HG03103 (cell line): ENCODE results near the gene ZFHX2.
"Not testable (repeated sequence)": the region's sequence is repeated elsewhere in the genome, so short reads cannot be mapped to it uniquely, and the experiment has no call there.

Source experiments
- ATAC-seq: cut with Tn5 transposase; IDR thresholded peaks from one replicate; pipeline ENCODE4 v1.9.1; 2021; ENCODE audit warnings: low read depth; ENCODE audit not compliant: unreplicated experiment

ZFHX2 gene

DNA sequence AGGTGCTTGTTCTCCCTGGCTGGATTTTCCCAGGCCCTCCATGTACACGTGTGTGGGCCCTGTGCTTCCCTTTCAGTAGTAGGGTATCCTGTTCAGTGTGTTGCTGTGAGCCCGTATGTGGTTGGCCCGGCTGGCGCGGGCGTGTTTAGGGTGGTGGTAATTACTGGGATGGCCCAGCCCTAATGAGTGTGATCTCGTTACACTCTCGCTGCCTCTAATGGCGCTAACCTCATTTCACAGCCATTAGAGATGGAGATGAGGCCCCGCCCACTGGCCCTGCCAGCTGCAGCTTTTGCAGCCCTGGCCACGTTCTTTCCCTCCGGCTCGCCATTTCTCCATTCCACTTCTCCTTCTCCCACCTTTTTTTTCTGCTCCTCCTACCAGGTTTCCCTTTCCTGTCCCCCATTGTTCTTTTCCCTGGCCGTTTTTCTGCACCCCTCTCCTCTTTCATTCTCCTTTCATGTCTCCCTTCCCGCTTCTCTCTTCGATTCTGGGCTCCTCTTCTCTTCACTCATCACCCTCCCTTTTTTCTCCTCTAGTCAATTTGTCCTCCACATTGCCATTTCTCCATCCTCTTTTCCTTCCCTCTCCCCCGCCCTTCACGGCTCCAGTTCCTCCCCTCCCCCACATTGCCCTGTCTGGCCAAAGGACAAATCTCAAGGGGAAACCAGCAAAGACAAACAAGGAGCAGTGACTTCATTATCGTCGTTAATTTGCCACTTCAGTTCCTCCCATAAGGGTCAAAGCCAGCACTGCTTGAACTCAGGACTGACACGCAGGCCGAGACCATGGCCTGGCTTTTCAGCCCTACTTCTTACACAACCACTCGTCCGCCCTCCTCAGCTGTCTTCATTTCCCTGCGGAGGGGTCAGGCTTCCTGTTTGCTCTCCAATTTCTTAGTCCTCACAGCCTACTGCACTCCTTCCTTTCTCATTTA, 6.8 kb downstream of the ZFHX2 start:
- ATAC-seq, result no peak

DNA sequence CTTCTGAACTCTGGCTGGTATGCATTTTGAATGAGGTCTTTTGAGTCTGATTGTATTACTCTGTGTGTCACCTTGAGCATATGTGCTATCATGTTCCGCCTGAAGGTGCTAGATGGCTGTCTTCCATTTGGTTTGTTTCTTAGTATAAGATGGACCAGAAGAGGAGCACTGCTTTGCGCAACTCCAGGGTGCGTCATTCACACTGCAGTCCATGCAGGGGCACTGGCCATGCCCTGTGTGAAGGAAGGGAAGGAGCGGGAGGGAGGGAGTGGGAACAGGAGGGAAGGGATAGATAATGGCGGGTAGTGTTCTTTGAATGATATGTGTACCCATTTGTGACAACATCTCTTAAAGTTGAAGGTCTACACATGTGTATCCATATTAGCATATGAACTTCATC, 8.2 kb downstream of the ZFHX2 start:
- ATAC-seq, result no peak

DNA sequence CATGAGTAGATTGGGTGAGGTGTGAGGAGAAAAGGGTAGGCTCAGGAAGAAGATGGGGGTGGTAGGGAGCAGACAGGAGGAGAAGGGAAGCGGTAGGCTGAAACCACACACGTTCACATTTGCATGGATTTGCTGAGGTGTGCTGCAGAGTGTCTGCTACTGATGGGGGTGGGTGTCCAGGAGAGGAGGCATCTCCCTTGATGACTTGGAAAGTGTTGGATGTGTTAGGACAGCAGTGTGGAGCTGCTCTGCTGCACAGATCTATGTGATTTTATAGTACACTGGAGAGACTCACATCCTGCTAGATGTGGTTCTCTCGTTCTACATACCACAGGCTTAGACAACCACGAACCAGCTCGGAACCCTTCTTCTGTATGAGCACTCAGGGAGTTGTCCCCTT, 9.3 kb downstream of the ZFHX2 start:
- ATAC-seq, result no peak

DNA sequence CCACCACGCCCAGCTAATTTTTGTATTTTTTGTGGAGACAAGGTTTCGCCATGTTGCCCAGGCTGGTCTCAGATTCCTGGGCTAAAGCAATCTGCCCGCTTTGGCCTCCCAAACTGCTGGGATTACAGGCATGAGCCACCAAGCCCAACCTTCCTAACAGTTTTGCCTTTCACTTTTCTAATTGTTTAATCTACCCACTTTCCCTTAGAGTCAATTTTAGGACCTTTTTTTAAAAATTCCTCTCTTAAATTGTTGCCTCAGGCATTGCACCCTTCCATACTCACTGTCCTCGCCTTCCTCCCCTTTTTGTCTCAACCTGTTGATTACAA, 11.5 kb downstream of the ZFHX2 start:
- no peak for ATAC-seq

DNA sequence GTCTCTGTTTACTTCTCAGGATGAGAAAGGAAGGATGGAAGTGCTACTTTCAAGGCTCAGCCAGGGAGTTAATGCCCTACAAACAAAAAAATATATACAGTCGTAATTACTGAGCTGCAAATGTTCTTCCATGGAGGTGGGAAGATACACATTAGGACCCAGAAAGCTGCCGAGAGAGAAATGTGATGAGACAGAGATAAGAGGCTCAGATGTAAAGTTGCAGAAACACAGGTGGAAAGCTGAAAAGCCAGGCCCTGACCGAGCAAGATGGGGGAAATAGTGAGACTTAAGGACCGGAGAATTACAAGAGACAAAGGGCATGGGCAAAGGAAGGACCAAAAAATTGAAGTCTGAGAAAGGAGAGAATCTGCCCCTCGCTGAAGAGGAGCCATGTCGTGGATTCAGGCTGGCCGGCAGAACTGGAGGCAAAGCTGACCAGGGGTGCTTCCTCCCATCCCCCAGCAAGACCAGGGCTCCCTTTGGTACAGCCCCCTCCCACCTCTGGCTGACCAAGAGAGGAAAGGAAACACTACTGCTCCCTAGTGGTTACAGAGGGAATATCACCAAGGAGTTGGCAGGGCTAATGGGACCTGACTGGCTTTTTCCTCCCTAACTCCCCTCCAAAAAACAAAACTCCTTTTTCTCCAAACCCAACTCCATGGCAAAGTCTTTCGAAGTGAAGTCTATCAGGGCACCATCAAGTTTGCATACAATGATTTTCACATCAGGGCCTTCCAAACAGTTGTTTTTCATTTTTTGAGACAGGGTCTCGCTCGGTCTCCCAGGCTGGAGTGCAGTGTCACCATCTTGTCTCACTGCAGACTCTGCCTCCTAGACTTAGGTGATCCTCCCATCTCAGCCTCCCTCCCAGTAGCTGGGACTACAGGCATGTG, 12.1 kb downstream of the ZFHX2 start:
- no peak for ATAC-seq

DNA sequence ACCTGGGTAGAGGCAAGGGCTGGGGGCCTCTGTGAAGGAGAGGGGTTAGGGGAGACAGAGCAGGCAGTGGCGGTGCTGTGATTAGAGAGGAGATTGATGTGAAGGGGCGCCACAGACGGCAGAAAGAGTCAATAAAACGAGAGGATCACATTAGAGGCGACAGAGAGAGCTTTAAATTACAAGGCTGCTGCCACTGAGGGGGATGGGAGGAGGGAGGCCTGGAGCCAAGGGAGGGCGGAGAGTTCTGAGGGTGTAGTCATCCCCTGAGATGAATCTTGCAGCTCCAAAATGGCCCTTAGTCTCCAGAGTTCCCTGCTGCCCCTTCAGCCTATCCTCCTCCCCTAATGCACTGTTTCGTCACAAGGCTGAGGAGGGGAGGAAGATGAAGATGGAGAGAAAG, 12.8 kb downstream of the ZFHX2 start:
- no peak for ATAC-seq

DNA sequence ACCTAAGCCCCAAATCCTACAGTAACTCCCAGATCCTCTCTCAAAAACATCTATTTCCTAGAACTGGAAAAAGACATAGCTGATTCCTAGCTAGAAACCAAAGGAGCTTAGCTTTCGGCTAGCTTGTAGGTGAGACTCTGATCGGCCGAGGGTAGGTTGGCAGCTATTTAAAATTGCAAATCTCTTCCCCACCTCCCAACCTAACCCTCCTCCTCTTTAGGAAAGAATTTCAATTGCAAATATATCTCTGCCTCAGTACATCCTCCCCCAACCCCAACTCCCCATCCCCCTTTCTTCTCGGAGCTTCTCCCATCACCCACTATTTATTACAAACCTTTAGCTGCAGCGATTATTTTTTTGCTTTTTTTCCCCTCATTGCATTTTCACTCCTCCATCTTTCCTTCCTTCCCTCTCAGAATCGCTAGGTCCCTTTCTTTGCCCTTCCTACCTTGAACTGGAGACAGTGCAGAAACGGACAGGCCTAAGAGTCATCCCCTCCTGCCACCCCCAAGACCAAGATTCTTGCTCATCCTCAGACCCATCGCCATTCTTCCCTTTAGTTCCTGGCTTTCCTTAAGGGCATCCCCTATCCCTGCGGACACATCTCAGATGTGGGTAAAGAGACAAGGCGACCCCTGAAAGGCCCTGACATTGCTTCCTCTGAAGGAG, 13.4 kb downstream of the ZFHX2 start:
- no peak for ATAC-seq

DNA sequence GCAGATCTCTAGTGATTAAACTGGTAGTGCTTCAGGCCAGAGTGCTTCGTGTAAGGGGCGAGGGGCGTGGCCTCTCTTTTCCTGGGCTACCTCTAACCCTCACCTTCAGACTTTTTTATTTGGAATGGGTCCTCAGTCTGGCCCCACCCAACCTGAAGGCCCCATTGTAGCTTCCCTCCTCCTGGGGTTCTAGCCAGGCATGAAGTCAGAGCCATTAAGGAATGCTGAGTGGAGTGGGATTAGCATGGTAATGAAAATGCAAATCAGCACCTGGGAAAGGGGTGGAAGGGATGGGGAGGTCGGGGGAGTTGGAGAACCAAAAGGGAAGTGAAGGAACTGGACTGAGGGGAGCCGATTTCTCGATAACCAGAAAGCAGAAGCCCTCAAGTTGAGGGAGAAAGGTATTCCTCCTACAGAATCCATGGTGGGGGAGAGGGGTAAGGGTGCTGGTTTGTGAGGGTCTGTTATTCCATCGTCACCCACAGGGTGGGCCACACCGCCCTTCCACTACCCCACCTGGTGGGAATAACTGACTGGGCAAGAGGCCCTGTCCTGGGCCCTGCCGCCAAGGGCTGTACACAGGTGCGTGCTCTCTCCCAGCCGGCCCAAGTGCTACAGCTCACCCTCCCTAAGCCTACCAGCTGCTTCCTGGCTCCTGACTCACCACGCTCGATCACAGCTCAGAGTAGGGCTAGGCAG, 14.1 kb downstream of the ZFHX2 start:
- ATAC-seq, result no peak

DNA sequence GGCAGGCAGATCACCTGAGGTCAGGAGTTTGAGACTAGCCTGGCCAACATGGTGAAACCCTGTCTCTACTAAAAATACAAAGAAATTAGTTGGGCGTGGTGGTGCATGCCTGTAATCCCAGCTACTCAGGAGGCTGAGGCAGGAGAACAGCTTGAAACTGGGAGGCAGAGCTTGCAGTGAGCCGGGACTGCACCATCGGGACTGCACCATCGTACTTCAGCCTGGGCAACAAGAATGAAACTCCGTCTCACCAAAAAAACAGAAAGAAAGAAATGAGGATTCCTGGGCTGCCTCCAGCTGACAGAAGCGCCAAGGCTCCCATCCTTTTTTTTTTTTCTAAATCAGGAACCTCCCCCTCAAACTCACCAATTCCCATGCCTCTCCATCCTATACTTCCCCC, 14.7 kb downstream of the ZFHX2 start:
- not testable (repeated sequence) for ATAC-seq

DNA sequence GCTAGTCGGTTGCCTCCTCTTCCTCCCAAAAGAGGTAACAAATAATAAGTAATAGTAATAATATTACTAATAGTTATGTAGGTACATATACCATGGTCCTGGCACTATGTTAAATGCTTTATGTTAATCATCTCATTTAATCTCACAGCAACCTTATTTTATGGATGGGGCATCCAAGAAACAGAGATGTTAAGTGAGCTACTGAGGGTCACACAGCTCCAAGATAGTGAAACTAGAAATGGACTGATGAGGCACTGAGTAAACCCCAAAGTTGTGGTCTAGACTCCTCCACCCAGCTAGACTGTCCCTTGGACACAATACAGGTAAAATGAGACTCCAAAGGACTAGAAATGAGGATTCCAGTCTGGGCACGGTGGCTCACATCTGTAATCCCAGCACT, 15.1 kb downstream of the ZFHX2 start:
- no peak for ATAC-seq

DNA sequence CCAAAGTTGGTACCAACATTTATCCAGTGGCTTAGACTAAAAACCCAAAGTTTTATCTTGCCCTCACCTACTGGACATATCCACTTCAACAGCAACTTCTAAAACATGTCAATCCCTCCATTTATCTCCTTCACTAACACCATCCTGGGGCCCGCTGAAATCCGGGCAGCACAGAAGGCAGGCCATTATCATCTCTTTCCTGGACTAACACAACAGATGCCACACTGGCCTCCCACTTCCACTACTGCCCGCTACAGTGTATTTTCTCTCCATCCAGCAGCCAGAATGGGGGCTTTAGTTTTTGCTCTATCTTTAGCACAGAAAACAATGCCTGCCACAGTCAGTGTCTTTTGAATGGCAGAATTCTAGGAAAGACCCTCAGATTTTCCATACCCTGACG, 15.6 kb downstream of the ZFHX2 start:
- no peak for ATAC-seq

DNA sequence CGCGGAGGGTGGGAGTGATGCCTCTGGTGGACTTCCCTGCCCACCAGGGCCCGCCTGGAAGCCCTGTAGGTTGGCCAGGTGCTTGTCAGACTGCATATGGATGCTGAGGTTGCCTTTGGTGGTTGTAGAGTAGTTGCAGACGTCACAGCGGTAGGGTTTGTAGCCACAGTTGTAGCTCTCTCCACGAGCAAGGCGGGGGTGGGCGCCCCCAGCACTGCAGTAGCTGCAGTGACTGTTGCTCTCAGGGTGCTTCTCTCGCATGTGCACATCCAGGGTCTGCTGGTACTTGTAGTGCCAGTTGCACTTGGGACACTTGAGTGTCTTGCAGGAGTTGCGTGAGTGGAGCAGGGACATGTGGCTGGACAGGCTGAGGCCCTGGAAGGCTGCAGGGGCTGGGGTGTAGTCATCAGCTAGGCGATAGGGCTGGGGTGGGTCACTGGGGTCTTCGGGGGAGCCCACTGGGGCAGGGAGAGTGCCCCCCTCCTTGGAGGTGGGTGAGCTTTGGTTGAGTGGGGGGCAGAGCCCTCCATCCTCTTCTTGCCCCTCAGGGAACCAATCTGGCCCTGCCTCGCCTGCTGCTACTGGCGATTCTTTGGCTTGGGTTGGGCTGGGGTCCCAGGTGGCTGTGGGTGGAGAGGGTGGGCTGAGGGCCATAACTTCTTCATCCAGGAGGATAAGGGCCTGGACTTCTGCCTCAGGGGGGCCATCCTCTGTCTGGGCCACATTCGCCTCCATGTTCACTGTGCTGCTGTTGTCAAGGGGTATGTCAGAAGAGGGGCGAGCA, 17.7 kb downstream of the ZFHX2 start:
- ATAC-seq, result no peak

DNA sequence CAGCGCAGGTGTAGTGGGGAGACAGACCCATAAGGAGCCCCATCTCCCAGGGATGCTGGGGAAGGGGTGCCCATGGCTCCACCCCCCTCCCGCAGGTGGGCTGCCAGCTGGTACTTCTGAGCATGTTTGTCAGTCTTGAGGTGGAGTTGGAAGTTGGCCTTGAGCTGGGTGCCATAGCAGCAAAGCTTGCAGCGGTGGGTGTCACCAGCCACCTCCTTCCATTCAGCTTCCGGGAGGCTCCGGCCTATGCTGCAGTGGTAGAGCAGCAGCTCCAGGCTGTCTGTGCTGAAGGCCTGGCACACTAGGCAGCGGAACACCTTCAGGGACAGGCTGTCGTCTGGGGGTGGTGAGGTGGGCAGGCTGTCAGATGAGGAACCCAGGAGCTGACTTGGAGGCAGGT, 18.9 kb downstream of the ZFHX2 start:
- ATAC-seq, result no peak

DNA sequence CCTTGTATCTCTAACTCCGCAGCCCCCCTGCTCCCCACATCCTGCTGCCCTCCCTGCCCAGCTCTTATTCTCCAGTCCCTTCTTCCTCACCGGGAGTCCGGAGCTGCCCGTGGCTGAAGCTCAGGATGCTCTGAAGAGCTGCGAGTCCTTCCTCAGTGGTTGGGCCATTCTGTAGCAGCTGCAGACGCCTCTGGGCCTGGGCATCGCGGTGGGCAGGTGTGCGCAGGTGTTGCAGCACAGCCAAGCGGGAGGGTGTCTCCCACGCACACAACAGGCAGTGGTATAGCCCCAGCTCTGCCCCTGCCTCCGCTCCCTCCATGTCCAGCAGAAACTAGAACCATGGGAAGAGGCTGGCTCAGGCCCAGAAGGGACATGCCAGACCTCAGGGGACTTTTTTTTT, 20.2 kb downstream of the ZFHX2 start:
- no peak for ATAC-seq

DNA sequence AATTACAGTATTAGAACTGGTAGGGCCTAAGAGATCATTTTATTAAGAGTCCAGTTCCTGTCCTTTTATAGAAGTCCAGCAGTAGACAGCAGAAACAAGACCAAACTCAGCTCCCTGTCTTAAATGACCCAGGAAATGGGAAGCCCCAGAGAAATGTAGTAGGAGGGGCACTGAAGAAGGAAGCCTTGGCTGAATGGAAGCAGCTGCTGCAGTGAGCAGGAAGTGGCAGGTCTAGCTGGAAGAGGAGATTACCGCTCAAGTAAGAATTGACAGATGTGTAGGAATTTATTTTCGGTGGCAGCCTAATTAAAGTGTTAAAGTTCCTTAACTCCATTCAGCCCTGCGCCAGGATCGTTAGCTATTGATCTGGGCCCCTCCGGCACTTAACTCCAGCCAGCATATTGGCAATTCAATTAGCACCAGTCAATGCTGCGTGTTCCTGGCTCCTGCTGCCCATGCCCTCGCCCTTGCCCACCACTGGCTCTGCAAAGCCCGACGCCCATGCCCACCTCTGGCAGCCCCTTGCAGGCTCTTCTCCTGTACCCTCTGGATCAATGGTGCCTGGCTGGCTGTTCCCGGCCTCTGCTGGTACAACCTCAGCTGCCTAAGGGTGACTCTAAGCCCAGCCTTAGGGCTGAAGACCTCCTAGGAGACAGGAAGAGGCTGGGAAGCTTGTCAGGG, 21.1 kb downstream of the ZFHX2 start:
- no peak for ATAC-seq

DNA sequence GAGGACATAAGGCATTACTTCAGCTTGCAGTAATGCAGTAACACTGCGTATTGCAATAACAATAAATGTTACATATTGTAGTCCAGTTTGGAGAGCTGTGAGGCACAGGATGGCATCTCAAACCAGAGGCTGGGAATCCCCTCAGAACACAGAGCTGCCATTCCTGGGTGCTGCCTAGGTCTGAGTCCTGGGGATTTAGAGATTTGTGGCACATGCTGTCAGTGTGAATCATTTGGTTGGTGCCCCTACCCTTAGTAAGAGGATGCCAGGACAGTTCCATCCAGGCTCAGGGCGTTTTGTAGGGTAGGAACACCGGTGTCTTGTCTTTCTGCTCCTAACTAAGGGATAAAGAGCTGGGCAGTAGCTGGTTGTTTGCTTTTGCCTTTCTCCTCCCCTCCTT, 22.5 kb downstream of the ZFHX2 start:
- ATAC-seq, result no peak

DNA sequence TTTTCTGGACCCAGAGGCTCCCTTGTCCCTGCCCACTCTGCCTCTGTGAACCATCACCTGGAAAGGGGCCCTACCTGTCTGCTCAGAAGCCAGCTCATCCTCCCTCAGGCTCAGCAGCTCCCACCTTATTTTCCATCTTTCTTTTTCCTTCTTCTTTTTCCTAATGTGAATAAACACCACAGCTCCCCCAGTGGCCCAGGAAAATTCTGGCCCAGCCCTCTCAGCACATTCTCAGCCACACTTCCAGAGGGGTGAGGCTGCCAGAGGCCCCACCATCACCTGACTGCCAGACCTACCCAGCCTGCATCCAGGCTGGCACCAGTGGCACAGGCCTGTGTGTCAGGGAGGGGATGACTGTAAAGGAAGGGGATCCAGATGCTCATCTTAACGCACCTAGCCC, 23.0 kb downstream of the ZFHX2 start:
- ATAC-seq, result no peak

DNA sequence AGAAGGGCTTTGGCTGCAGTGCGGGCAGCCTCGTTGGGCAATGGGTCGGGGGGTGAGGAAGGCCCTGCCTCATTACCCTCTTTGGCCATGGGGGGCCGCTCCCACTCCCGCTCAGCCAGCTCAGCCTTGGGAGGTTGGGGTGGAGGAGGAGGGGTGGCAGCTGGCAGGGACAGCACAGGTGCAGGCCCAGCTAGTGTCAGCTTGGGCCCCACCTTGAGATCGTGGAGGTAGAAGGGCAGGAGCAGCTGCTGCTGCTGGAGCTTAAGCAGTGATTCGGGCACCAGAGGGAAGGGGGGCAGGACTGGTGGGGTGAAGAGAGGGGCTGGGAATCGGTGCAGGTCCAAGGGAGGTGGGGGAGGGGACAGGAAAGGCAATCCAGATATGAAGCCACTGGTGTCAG, 26.0 kb downstream of the ZFHX2 start:
- no peak for ATAC-seq

DNA sequence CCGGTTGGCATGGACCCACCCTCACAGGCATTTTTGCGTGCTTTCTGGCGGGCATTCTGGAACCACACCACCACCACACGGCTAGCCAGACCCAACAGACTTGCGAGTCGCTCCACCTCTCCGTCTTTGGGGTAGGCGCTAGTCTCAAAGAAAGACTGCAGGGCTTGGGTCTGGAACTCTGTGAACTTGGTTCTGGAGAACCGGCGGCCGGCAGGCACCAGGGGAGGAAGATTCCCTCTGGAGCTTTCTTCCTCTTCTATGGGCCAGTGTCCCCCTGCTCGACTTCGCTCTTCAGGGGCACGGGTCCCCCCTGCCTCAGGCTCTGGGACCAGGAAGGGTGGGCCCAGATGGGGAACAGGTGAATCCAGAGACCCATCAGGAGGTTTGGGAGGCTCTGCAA, 26.6 kb downstream of the ZFHX2 start:
- ATAC-seq, result no peak
